K562 (cell line): ENCODE results near the gene SULT2A1. TPM values are rescaled to one million over a fixed set of nuclear protein-coding genes. Genes with fewer than 3 reads are reported as not detected.

Experiments
- ATF7 ChIP-seq: fragments of 450-650 bp; IDR thresholded peaks from 2 replicates; pipeline ENCODE4 v1.7.1; 2014; ENCODE audit warnings: mild to moderate bottlenecking, moderate library complexity
- BCOR ChIP-seq: fragments of 450-650 bp; IDR thresholded peaks from 2 replicates; pipeline ENCODE4 v1.6.1; 2016
- CBFA2T2 ChIP-seq: fragments of 450-650 bp; conservative IDR thresholded peaks from 2 replicates; pipeline ENCODE4 v1.6.1; 2017; ENCODE audit warnings: mild to moderate bottlenecking
- DPF2 ChIP-seq: fragments of 450-650 bp; IDR thresholded peaks from 2 replicates; pipeline ENCODE4 v1.6.1; 2016
- ESRRA ChIP-seq: fragments of 450-650 bp; IDR thresholded peaks from 2 replicates; pipeline ENCODE4 v1.6.1; 2014; ENCODE audit warnings: low read depth, mild to moderate bottlenecking, moderate library complexity, borderline replicate concordance
- FOSL1 ChIP-seq: fragments of 200-800 bp; sonication (Bioruptor generic); conservative IDR thresholded peaks from 2 replicates; pipeline ENCODE4 v1.6.1; 2016; ENCODE audit warnings: missing genetic modification characterization, missing compliant biosample characterization
- KDM1A ChIP-seq, 2 experiments: fragments of 450-650 bp; IDR thresholded peaks; 2 replicates each; pipeline ENCODE4 v1.6.1; 2016; ENCODE audit warnings: mild to moderate bottlenecking in 2 of 2
- MEIS2 ChIP-seq: fragments of 450-650 bp; IDR thresholded peaks from 2 replicates; pipeline ENCODE4 v1.6.1; 2014; ENCODE audit warnings: mild to moderate bottlenecking; ENCODE audit not compliant: partially characterized antibody
- NCOR1 ChIP-seq: fragments of 450-650 bp; IDR thresholded peaks from 2 replicates; pipeline ENCODE4 v1.6.1; 2016; ENCODE audit warnings: mild to moderate bottlenecking, moderate library complexity
- NR2C2 ChIP-seq, 2 experiments: fragments of 200-800 bp in 1 of 2; sonication (Bioruptor generic) in 1 of 2; sonication (generic) in 1 of 2; formaldehyde crosslinking in 1 of 2; IDR thresholded peaks; 2 replicates each; pipeline versions ENCODE4 v1.6.1 to v1.8.0; 2016 to 2022; ENCODE audit warnings: mild to moderate bottlenecking in 1 of 2, missing compliant biosample characterization in 1 of 2, missing genetic modification characterization in 1 of 2, missing genetic modification reagents in 1 of 2
- RCOR1 ChIP-seq, 2 experiments: IDR thresholded peaks; 2 replicates each; pipeline ENCODE4 v1.6.1; 2012; ENCODE audit warnings: low read depth in 2 of 2, low read length in 2 of 2, borderline replicate concordance in 1 of 2, improper control_type of control experiment in 1 of 2
- SMARCA4 ChIP-seq: fragments of 450-650 bp; IDR thresholded peaks from 2 replicates; pipeline ENCODE4 v1.6.1; 2016
- SMARCC2 ChIP-seq: fragments of 450-650 bp; IDR thresholded peaks from 2 replicates; pipeline ENCODE4 v1.6.1; 2017; ENCODE audit warnings: antibody characterized with exemption, moderate library complexity, mild to moderate bottlenecking, low read depth
- TRIM24 ChIP-seq, 2 experiments: fragments of 450-650 bp; IDR thresholded peaks; 2 replicates each; pipeline ENCODE4 v1.6.1; 2016
- polyA plus RNA-seq, 8 experiments: library from polyadenylated mRNA; depleted of rRNA in 4 of 8; stranded (reverse) in 5 of 8; unstranded in 3 of 8; fragments of >200 nt; fragmentation: Nextera tagmentation in 2 of 8; fragmentation: Illumina TruSeq in 1 of 8; extraction: Ambion mirVana in 2 of 8; extraction: Trizol in 1 of 8; gene quantifications; 2 replicates each; pipeline versions ENCODE4 v1.2.1 to v1.2.3, GENCODE V29; 2011 to 2014; ENCODE audit warnings: inconsistent platforms in 1 of 8, missing spikeins in 1 of 8
- total RNA-seq, 7 experiments: library from RNA; depleted of rRNA in 6 of 7; stranded (reverse); fragments of >200 nt in 6 of 7; fragmentation: Illumina TruSeq in 2 of 7; extraction: Trizol in 2 of 7; gene quantifications; 2 replicates each; pipeline versions ENCODE4 v1.2.1 to v1.2.3, GENCODE V29; 2011 to 2021; ENCODE audit warnings: low replicate concordance in 1 of 7
- TF ChIP-seq, protein P1 (sequence below): fragments of 450-650 bp; IDR thresholded peaks from 2 replicates; pipeline ENCODE4 v1.6.1; 2016
- TF ChIP-seq, protein P2 (sequence below): sonication (generic); formaldehyde crosslinking; IDR thresholded peaks from 2 replicates; pipeline ENCODE4 v1.8.0; 2022; ENCODE audit warnings: missing genetic modification reagents, mild to moderate bottlenecking, moderate library complexity, borderline replicate concordance

SULT2A1 gene
- total and polyA plus RNA-seq, 9 of the 15 experiments (the other 6 are each of a cell fraction or from before 2014, with no cell fraction given): 0.03 to 0.25 (median 0.07) TPM; not detected in 4

DNA sequence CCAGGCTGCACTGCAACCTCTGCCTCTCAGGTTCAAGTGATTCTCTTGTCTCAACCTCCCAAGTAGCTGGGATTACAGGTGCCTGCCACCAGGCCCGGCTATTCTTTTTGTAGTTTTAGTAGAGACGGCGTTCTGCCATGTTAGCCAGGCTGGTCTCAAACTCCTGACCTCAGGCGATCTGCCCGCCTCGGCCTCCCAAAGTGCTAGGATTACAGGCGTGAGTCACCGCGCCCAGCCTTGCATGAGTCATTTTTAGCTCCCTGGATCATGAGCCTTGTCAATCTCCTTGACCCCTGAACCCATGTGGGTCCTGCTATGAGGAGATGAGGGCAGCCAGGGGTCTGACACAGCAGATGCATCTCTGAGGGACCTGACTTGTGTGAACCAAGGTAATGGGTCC is 27.9 kb downstream of the SULT2A1 start (continued):
- TF ChIP-seq, protein P1, sequence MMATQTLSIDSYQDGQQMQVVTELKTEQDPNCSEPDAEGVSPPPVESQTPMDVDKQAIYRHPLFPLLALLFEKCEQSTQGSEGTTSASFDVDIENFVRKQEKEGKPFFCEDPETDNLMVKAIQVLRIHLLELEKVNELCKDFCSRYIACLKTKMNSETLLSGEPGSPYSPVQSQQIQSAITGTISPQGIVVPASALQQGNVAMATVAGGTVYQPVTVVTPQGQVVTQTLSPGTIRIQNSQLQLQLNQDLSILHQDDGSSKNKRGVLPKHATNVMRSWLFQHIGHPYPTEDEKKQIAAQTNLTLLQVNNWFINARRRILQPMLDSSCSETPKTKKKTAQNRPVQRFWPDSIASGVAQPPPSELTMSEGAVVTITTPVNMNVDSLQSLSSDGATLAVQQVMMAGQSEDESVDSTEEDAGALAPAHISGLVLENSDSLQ: peak; percentile 90
- TF ChIP-seq BCOR: peak; percentile 45; the same call in 1 of the 2 replicates
- peak; percentile 54 for TF ChIP-seq NCOR1
- peak; percentile 38; the same call in 1 of the 2 replicates for TF ChIP-seq CBFA2T2
- TF ChIP-seq SMARCC2: peak; percentile 88
- TF ChIP-seq, protein P2, sequence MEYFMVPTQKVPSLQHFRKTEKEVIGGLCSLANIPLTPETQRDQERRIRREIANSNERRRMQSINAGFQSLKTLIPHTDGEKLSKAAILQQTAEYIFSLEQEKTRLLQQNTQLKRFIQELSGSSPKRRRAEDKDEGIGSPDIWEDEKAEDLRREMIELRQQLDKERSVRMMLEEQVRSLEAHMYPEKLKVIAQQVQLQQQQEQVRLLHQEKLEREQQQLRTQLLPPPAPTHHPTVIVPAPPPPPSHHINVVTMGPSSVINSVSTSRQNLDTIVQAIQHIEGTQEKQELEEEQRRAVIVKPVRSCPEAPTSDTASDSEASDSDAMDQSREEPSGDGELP: peak; percentile 29; the same call in 1 of the 2 replicates
- peak; percentile 67 to 73; a peak in 3 of 4 replicates for TF ChIP-seq KDM1A (IDR thresholded peaks at IDR 0.05)
- TF ChIP-seq RCOR1 (IDR thresholded peaks at IDR 0.05; ENCODE audit: borderline replicate concordance in 1 of 2, low read depth in 2 of 2, low read length in 2 of 2): 0 out of 4 replicates have a peak, but pooled peaks of 1 of the 2 experiments have one; percentile 38
- peak; percentile 98 for TF ChIP-seq FOSL1
- peak; percentile 66 for TF ChIP-seq ATF7
- peak; percentile 76 for TF ChIP-seq ESRRA
- peak; percentile 67 for TF ChIP-seq MEIS2
- TF ChIP-seq DPF2: peak; percentile 94
- TF ChIP-seq SMARCA4: peak; percentile 91
- TF ChIP-seq NR2C2 (CRISPR knock-in tag; IDR thresholded peaks at IDR 0.05): peak; percentile 91
- TF ChIP-seq NR2C2 (tag; IDR thresholded peaks at IDR 0.05): peak; percentile 89
- TF ChIP-seq TRIM24 (IDR thresholded peaks at IDR 0.05): peak; percentile 39 to 47; a peak in 2 of 4 replicates
